ENCODE results near the gene CD52. TPM values are rescaled to one million over a fixed set of nuclear protein-coding genes. Genes with fewer than 3 reads are reported as not detected.
A peak's percentile ranks its signal among the peaks of the same experiment; 100 is the strongest.

CD52 gene
- total and polyA plus RNA-seq, 10 donors, result 206 to 3,726 (median 316) TPM

- H3K36me3 ChIP-seq, result no peaks in the 10 kb centered on the region
- 88 to 96% (median 92%) methylated on average over 7 of the region's 7 CpGs for WGBS, 5 donors
- H3K4me3 ChIP-seq, result peak overlapping the region in 1 of 8 donors; percentile 82
- TF ChIP-seq POLR2A (IDR thresholded peaks at IDR 0.05), result no peak
- no peak for TF ChIP-seq POLR2AphosphoS5 (IDR thresholded peaks at IDR 0.05)
- no peak for TF ChIP-seq CTCF (IDR thresholded peaks at IDR 0.05 in 8 of 11, conservative IDR thresholded peaks at IDR 0.05 in 3 of 11)
- H3K4me1 ChIP-seq, result peaks cover 0 to 29% (median 22%) of the 10 kb centered on the region in 6 donors
- intact Hi-C loops (cut with DNase I; ENCODE audit: low total_unique reads), result no loop called here
- H3K27ac ChIP-seq, result peak overlapping the region in 1 of 8 donors; percentile 66
- no peaks in the 10 kb centered on the region for H3K9me3 ChIP-seq
- H3K27me3 ChIP-seq (replicated peaks in 1 of 7), result peaks cover 0 to 41% (median 12%) of the 10 kb centered on the region in 7 donors
- no peak for DNase-seq
Measured at GRCh38 chr1:26337206-26337535, 19.4 kb downstream of the CD52 start.

- peak overlapping the region in 1 of 8 donors; percentile 66 for H3K27ac ChIP-seq
- peaks cover 0 to 41% (median 12%) of the 10 kb centered on the region in 7 donors for H3K27me3 ChIP-seq (replicated peaks in 1 of 7)
- H3K36me3 ChIP-seq, result no peaks in the 10 kb centered on the region
- DNase-seq, result no peak
- TF ChIP-seq POLR2A (IDR thresholded peaks at IDR 0.05), result no peak
- TF ChIP-seq POLR2AphosphoS5 (IDR thresholded peaks at IDR 0.05), result no peak
- TF ChIP-seq CTCF (IDR thresholded peaks at IDR 0.05 in 8 of 11, conservative IDR thresholded peaks at IDR 0.05 in 3 of 11), result no peak
- no peaks in the 10 kb centered on the region for H3K9me3 ChIP-seq
- H3K4me3 ChIP-seq, result no peak overlapping the region
- peaks cover 0 to 29% (median 22%) of the 10 kb centered on the region in 6 donors for H3K4me1 ChIP-seq
- intact Hi-C loops (cut with DNase I; ENCODE audit: low total_unique reads), result no loop called here
- 45 to 58% (median 55%) methylated on average over 4 of the region's 4 CpGs for WGBS, 5 donors
Measured at GRCh38 chr1:26337625-26338024, 19.9 kb downstream of the CD52 start.

GRCh38 chr1:26338670-26339069, 20.9 kb downstream of the CD52 start:
- H3K4me3 ChIP-seq, result no peak overlapping the region
- WGBS, 5 donors, result 50 to 94% (median 83%) methylated on average over 1 of the region's 1 CpG

GRCh38 chr1:26340047-26340481, 22.3 kb downstream of the CD52 start:
- H3K4me1 ChIP-seq, result peaks cover 0 to 22% (median 19%) of the 10 kb centered on the region in 6 donors
- intact Hi-C loops (cut with DNase I; ENCODE audit: low total_unique reads), result no loop called here
- H3K27me3 ChIP-seq (replicated peaks in 1 of 7), result peaks cover 0 to 20% (median 12%) of the 10 kb centered on the region in 7 donors
- H3K4me3 ChIP-seq, result no peak overlapping the region
- no peaks in the 10 kb centered on the region for H3K9me3 ChIP-seq
- TF ChIP-seq POLR2AphosphoS5 (IDR thresholded peaks at IDR 0.05), result no peak
- TF ChIP-seq POLR2A (IDR thresholded peaks at IDR 0.05), result no peak
- TF ChIP-seq CTCF (IDR thresholded peaks at IDR 0.05 in 8 of 11, conservative IDR thresholded peaks at IDR 0.05 in 3 of 11), result no peak
- H3K27ac ChIP-seq, result no peak overlapping the region
- WGBS, 5 donors, result 54 to 78% (median 71%) methylated on average over 4 of the region's 4 CpGs
- no peaks in the 10 kb centered on the region for H3K36me3 ChIP-seq
- DNase-seq, result no peak

More at GRCh38 chr1:26338670-26339069, 20.9 kb downstream of the CD52 start:
- Histone ChIP-seq H3K27me3 (replicated peaks in 1 of 7) (peaks cover 0 to 33% (median 12%) of the 10 kb centered on the region in 7 donors), H3K36me3 (no peaks in the 10 kb centered on the region), H3K9me3 (no peaks in the 10 kb centered on the region), H3K27ac (no peak overlapping the region), H3K4me1 (peaks cover 0 to 27% (median 22%) of the 10 kb centered on the region in 6 donors)
- intact Hi-C loops (cut with DNase I; ENCODE audit: low total_unique reads), result no loop called here
- DNase-seq, result no peak
- TF ChIP-seq POLR2A (IDR thresholded peaks at IDR 0.05), result no peak
- no peak for TF ChIP-seq CTCF (IDR thresholded peaks at IDR 0.05 in 8 of 11, conservative IDR thresholded peaks at IDR 0.05 in 3 of 11)
- TF ChIP-seq POLR2AphosphoS5 (IDR thresholded peaks at IDR 0.05), result no peak

Measured in spleen (tissue), 11 donors.